K562 (cell line): ENCODE results near the gene GFI1B. TPM values are rescaled to one million over a fixed set of nuclear protein-coding genes. Genes with fewer than 3 reads are reported as not detected.
A peak's percentile ranks its signal among the peaks of the same experiment; 100 is the strongest.

Source experiments
- ARID1B ChIP-seq: fragments of 450-650 bp; IDR thresholded peaks from 2 replicates; pipeline ENCODE4 v1.6.1; 2016; ENCODE audit warnings: antibody characterized with exemption, mild to moderate bottlenecking, inconsistent platforms
- CHCHD3 ChIP-seq: fragments of 250-450 bp; sonication (Bioruptor Pico); IDR thresholded peaks from 2 replicates; pipeline ENCODE4 v2.1.2; 2022; ENCODE audit warnings: mild to moderate bottlenecking
- CREB1 ChIP-seq, 2 experiments: sonication (generic) in 1 of 2; formaldehyde crosslinking in 1 of 2; IDR thresholded peaks; 2 replicates each; pipeline versions ENCODE4 v1.6.1 to v1.8.0; 2012 to 2022; ENCODE audit warnings: inconsistent platforms in 1 of 2, mild to moderate bottlenecking in 1 of 2, missing genetic modification reagents in 1 of 2, moderate library complexity in 1 of 2
- EP300 ChIP-seq: IDR thresholded peaks from 2 replicates; pipeline ENCODE4 v1.6.1; 2012; ENCODE audit warnings: low read length, improper control_type of control experiment
- GABPA ChIP-seq: fragments of 200-800 bp; sonication (Bioruptor generic); conservative IDR thresholded peaks from 2 replicates; pipeline ENCODE4 v1.6.1; 2016; ENCODE audit warnings: low read depth, missing genetic modification characterization, missing compliant biosample characterization
- KLF1 ChIP-seq: fragments of 450-650 bp; IDR thresholded peaks from 2 replicates; pipeline ENCODE4 v1.6.1; 2016; ENCODE audit warnings: missing genetic modification characterization, missing compliant biosample characterization
- NCOA1 ChIP-seq: fragments of 450-650 bp; IDR thresholded peaks from 2 replicates; pipeline ENCODE4 v1.6.1; 2016; ENCODE audit warnings: low read depth
- NCOA4 ChIP-seq: fragments of 450-650 bp; IDR thresholded peaks from 2 replicates; pipeline ENCODE4 v1.6.1; 2018; ENCODE audit warnings: mild to moderate bottlenecking; ENCODE audit not compliant: partially characterized antibody
- PCBP2 ChIP-seq: fragments of 200-400 bp; formaldehyde crosslinking; IDR thresholded peaks from 2 replicates; pipeline ENCODE4 v1.6.1; 2018; ENCODE audit warnings: low read length, low read depth, mild to moderate bottlenecking, moderate library complexity; ENCODE audit not compliant: poor library complexity, severe bottlenecking
- POLR2A ChIP-seq: fragments of 450-650 bp; conservative IDR thresholded peaks from 2 replicates; pipeline ENCODE4 v1.6.1; 2016
- RCOR1 ChIP-seq, 2 experiments: IDR thresholded peaks; 2 replicates each; pipeline ENCODE4 v1.6.1; 2012; ENCODE audit warnings: low read depth in 2 of 2, low read length in 2 of 2, borderline replicate concordance in 1 of 2, improper control_type of control experiment in 1 of 2
- SPI1 ChIP-seq: IDR thresholded peaks from 2 replicates; pipeline ENCODE4 v1.6.1; 2011; ENCODE audit warnings: low read depth, low read length, control low read depth, borderline replicate concordance
- ZNF121 ChIP-seq: sonication (generic); formaldehyde crosslinking; conservative IDR thresholded peaks from 2 replicates; pipeline ENCODE4 v1.8.0; 2022; ENCODE audit warnings: missing genetic modification reagents
- polyA plus RNA-seq, 8 experiments: library from polyadenylated mRNA; depleted of rRNA in 4 of 8; stranded (reverse) in 5 of 8; unstranded in 3 of 8; fragments of >200 nt; fragmentation: Nextera tagmentation in 2 of 8; fragmentation: Illumina TruSeq in 1 of 8; extraction: Ambion mirVana in 2 of 8; extraction: Trizol in 1 of 8; gene quantifications; 2 replicates each; pipeline versions ENCODE4 v1.2.1 to v1.2.3, GENCODE V29; 2011 to 2014; ENCODE audit warnings: inconsistent platforms in 1 of 8, missing spikeins in 1 of 8
- total RNA-seq, 7 experiments: library from RNA; depleted of rRNA in 6 of 7; stranded (reverse); fragments of >200 nt in 6 of 7; fragmentation: Illumina TruSeq in 2 of 7; extraction: Trizol in 2 of 7; gene quantifications; 2 replicates each; pipeline versions ENCODE4 v1.2.1 to v1.2.3, GENCODE V29; 2011 to 2021; ENCODE audit warnings: low replicate concordance in 1 of 7
- TF ChIP-seq, protein P1 (sequence below): fragments of 450-650 bp; IDR thresholded peaks from 2 replicates; pipeline ENCODE4 v1.6.1; 2017; ENCODE audit warnings: antibody characterized with exemption, mild to moderate bottlenecking
- TF ChIP-seq, protein P2 (sequence below): fragments of 250-450 bp; sonication (Bioruptor Pico); IDR thresholded peaks from 2 replicates; pipeline ENCODE4 v1.6.1; 2021; ENCODE audit warnings: mild to moderate bottlenecking
- TF ChIP-seq, protein P3 (sequence below): fragments of 250-450 bp; sonication (Bioruptor Pico); IDR thresholded peaks from 2 replicates; pipeline ENCODE4 v1.4.0; 2020
- TF ChIP-seq, protein P4 (sequence below), 2 experiments: fragments of 450-650 bp in 1 of 2; sonication (generic) in 1 of 2; formaldehyde crosslinking in 1 of 2; IDR thresholded peaks in 1 of 2; conservative IDR thresholded peaks in 1 of 2; 2 replicates each; pipeline versions ENCODE4 v1.6.1 to v1.8.1; 2016 to 2023; ENCODE audit warnings: mild to moderate bottlenecking in 2 of 2, moderate library complexity in 2 of 2, inconsistent platforms in 1 of 2, missing genetic modification reagents in 1 of 2

The GFI1B gene
- total and polyA plus RNA-seq, 9 of the 15 experiments (the other 6 are each of a cell fraction or from before 2014, with no cell fraction given) = 8.0 to 75.7 (median 34.5) TPM

DNA sequence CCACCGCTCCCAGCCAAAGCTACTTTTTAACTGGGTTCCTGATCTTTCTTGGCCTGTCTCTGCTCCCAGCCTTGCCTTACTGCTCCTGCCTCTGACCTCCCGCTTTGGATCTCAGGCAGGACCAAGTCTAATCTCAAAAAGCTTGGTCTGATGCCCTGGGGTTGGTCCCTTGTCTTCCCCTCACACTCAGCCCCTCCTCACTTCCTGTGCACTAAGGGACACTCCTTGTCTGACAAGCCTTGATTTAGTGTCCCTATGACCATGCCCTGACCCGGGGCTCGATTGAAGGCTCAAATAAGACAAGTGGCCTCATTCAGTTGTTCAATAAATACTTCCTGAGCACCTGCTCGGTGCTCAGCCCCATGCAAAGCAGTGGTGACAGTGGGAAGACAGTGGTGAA is 48.6 kb downstream of the GFI1B start (continued):
- TF ChIP-seq, protein P1, sequence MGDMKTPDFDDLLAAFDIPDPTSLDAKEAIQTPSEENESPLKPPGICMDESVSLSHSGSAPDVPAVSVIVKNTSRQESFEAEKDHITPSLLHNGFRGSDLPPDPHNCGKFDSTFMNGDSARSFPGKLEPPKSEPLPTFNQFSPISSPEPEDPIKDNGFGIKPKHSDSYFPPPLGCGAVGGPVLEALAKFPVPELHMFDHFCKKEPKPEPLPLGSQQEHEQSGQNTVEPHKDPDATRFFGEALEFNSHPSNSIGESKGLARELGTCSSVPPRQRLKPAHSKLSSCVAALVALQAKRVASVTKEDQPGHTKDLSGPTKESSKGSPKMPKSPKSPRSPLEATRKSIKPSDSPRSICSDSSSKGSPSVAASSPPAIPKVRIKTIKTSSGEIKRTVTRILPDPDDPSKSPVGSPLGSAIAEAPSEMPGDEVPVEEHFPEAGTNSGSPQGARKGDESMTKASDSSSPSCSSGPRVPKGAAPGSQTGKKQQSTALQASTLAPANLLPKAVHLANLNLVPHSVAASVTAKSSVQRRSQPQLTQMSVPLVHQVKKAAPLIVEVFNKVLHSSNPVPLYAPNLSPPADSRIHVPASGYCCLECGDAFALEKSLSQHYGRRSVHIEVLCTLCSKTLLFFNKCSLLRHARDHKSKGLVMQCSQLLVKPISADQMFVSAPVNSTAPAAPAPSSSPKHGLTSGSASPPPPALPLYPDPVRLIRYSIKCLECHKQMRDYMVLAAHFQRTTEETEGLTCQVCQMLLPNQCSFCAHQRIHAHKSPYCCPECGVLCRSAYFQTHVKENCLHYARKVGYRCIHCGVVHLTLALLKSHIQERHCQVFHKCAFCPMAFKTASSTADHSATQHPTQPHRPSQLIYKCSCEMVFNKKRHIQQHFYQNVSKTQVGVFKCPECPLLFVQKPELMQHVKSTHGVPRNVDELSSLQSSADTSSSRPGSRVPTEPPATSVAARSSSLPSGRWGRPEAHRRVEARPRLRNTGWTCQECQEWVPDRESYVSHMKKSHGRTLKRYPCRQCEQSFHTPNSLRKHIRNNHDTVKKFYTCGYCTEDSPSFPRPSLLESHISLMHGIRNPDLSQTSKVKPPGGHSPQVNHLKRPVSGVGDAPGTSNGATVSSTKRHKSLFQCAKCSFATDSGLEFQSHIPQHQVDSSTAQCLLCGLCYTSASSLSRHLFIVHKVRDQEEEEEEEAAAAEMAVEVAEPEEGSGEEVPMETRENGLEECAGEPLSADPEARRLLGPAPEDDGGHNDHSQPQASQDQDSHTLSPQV = peak; percentile 51; the same call in 1 of the 2 replicates
- TF ChIP-seq, protein P2, sequence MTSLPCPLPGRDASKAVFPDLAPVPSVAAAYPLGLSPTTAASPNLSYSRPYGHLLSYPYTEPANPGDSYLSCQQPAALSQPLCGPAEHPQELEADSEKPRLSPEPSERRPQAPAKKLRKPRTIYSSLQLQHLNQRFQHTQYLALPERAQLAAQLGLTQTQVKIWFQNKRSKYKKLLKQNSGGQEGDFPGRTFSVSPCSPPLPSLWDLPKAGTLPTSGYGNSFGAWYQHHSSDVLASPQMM (CRISPR knock-in tag) = no peak
- no peak; a peak in 1 of 4 replicates for TF ChIP-seq RCOR1 (IDR thresholded peaks at IDR 0.05; ENCODE audit: borderline replicate concordance in 1 of 2, low read depth in 2 of 2, low read length in 2 of 2)
- no peak for TF ChIP-seq PCBP2
- peak; percentile 14; the same call in 1 of the 2 replicates for TF ChIP-seq EP300
- peak; percentile 57; the same call in 1 of the 2 replicates for TF ChIP-seq GABPA (tag)
- no peak for TF ChIP-seq ZNF121 (CRISPR knock-in tag)
- TF ChIP-seq ARID1B = 0 out of 2 replicates have a peak, but pooled peaks have one; percentile 37
- no peak for TF ChIP-seq NCOA4
- 0 out of 2 replicates have a peak, but pooled peaks have one; percentile 38 for TF ChIP-seq SPI1
- TF ChIP-seq POLR2A = 0 out of 2 replicates have a peak, but pooled peaks have one; percentile 39
- no peak for TF ChIP-seq NCOA1
- no peak for TF ChIP-seq CREB1 (IDR thresholded peaks at IDR 0.05)
- no peak for TF ChIP-seq CREB1 (CRISPR knock-in tag; IDR thresholded peaks at IDR 0.05)
- no peak for TF ChIP-seq CHCHD3 (CRISPR knock-in tag)
- TF ChIP-seq, protein P3, sequence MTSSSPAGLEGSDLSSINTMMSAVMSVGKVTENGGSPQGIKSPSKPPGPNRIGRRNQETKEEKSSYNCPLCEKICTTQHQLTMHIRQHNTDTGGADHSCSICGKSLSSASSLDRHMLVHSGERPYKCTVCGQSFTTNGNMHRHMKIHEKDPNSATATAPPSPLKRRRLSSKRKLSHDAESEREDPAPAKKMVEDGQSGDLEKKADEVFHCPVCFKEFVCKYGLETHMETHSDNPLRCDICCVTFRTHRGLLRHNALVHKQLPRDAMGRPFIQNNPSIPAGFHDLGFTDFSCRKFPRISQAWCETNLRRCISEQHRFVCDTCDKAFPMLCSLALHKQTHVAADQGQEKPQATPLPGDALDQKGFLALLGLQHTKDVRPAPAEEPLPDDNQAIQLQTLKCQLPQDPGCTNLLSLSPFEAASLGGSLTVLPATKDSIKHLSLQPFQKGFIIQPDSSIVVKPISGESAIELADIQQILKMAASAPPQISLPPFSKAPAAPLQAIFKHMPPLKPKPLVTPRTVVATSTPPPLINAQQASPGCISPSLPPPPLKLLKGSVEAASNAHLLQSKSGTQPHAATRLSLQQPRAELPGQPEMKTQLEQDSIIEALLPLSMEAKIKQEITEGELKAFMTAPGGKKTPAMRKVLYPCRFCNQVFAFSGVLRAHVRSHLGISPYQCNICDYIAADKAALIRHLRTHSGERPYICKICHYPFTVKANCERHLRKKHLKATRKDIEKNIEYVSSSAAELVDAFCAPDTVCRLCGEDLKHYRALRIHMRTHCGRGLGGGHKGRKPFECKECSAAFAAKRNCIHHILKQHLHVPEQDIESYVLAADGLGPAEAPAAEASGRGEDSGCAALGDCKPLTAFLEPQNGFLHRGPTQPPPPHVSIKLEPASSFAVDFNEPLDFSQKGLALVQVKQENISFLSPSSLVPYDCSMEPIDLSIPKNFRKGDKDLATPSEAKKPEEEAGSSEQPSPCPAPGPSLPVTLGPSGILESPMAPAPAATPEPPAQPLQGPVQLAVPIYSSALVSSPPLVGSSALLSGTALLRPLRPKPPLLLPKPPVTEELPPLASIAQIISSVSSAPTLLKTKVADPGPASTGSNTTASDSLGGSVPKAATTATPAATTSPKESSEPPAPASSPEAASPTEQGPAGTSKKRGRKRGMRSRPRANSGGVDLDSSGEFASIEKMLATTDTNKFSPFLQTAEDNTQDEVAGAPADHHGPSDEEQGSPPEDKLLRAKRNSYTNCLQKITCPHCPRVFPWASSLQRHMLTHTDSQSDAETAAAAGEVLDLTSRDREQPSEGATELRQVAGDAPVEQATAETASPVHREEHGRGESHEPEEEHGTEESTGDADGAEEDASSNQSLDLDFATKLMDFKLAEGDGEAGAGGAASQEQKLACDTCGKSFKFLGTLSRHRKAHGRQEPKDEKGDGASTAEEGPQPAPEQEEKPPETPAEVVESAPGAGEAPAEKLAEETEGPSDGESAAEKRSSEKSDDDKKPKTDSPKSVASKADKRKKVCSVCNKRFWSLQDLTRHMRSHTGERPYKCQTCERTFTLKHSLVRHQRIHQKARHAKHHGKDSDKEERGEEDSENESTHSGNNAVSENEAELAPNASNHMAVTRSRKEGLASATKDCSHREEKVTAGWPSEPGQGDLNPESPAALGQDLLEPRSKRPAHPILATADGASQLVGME = no peak
- no peak for TF ChIP-seq KLF1 (tag)
- TF ChIP-seq, protein P4, sequence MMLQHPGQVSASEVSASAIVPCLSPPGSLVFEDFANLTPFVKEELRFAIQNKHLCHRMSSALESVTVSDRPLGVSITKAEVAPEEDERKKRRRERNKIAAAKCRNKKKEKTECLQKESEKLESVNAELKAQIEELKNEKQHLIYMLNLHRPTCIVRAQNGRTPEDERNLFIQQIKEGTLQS (IDR thresholded peaks at IDR 0.05) = no peak
- TF ChIP-seq, protein P4 (CRISPR knock-in tag; conservative IDR thresholded peaks at IDR 0.05) = 0 out of 2 replicates have a peak, but pooled peaks have one; percentile 32
